Measurements from ENCODE around the gene SLC47A1.
"Not testable (repeated sequence)": the region's sequence is repeated elsewhere in the genome, so short reads cannot be mapped to it uniquely, and the experiment has no call there.

The SLC47A1 gene, protein sequence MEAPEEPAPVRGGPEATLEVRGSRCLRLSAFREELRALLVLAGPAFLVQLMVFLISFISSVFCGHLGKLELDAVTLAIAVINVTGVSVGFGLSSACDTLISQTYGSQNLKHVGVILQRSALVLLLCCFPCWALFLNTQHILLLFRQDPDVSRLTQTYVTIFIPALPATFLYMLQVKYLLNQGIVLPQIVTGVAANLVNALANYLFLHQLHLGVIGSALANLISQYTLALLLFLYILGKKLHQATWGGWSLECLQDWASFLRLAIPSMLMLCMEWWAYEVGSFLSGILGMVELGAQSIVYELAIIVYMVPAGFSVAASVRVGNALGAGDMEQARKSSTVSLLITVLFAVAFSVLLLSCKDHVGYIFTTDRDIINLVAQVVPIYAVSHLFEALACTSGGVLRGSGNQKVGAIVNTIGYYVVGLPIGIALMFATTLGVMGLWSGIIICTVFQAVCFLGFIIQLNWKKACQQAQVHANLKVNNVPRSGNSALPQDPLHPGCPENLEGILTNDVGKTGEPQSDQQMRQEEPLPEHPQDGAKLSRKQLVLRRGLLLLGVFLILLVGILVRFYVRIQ

DNA sequence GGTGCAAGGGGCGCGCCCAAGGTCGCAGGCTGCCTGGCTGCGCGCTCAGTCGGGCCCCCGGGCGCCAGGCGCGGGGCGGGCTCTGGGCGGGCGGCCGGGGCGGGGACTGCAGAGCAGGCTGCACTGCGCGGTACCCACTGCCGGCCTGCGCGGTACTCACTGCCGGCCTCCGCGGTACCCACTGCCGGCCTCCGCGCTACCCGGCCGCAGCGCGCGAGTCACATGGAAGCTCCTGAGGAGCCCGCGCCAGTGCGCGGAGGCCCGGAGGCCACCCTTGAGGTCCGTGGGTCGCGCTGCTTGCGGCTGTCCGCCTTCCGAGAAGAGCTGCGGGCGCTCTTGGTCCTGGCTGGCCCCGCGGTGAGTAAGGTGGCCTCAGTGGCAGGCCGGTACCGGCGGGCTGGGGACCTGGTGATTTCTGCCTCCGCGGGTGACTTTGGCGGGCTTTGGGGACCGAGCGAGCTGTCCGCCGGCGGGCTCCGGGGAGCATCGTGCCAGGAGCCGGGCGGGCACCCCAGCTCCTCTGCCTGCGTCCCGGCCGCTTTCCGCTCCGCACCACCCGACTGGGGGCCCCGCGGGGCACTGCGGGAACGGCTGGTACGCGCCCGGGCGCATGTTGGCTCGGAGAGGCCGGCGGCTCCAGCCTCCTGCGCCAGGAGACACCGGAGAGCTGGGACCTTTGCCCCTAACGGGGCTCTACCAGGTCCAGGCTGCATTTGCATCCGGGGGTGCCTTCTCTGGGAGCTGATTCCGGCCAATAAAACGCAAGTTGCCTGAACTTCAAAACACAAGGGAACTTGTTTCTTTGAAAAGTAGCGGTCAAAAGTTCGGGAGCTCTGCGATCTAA is at the start of gene SLC47A1:
SLC47A1 (plus strand) TSS at position 137 of the 844 bp plus-strand sequence; CDS start at position 223, 86 bp downstream.
- DNase-seq = peak; percentile 27

DNA sequence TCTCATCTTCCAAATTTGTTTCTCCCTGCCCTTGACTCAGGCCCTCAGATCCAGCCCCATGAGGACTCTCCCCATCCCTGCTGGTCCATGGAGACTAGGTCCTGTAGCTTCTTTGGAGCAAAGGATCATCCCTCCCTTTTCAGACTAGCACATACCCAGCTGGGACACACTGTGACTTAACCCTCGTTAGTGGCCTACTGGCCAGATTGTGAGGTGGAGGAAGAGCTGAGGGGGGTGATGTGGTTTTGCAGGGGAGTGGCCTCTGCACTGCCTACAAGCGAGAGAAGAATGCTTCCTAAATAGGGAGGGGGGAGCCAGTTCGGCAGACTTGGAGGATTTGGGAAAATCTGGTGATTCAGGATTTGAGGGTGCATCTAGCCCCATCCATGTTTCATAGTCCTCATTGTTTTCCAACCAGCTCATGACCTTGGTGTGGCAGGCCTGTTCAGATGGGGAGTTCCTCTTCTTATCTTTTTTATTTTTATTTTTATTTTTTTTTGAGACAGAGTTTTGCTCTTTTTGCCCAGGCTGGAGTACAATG is 47.8 kb upstream of the SLC47A1 start:
- DNase-seq = no peak

DNA sequence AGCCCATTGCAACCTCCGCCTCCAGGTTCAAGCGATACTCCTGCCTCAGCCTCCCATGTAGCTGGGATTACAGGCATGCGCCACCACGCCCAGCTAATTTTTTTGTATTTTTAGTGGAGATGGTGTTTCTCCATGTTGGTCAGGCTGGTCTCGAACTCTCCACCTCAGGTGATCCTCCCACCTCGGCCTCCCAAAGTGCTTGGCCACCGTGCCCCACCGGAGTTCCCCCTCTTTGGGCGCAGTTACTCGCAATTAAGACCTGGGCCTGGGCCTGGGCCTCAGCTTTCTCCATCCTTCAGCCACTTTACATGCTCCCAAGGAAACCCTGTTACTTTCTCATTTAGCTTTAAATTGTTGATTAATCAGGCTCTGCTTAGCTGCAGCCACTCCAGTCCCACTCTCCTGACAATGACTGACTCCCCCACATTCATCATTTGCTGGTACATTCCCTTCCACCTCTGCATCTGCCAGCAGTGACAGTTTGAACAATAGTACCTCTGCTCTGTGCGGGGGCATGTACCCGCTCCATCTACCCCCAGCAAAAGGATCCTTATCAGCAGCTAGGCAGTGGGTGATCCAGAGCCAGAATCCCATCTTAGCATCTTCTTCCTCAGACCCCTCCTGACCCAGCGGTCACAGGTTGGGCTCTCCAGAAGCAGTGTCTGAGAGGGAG is 47.2 kb upstream of the SLC47A1 start:
- DNase-seq = no peak

DNA sequence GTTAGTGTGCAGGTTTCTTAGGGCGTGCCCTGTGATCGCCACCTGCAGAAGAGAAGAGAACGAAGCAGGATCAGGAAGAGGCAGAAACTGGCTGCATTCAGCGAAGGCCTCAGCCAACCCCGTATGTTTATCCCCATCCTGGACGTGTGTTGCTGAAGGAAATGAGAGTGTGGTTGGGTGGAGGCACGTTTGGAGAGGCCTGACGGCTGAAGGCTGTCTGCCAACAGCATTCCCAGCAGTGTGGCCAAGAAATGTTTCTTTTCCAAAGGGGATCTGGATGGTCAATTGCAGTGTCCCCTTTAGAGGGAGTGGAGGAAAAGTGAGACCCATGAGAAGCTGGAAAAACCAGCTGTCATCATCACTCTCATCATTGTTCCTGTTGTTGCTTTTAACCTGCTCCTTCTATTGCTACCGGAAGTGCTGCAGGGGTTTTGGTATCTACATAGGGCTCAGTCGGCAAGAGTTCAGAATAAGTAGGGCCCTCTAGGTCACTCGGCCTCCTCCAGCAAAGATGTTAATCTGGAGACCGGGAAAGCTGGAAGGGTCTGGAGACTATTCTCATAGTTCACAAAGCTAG is 46.5 kb upstream of the SLC47A1 start:
- DNase-seq = no peak

DNA sequence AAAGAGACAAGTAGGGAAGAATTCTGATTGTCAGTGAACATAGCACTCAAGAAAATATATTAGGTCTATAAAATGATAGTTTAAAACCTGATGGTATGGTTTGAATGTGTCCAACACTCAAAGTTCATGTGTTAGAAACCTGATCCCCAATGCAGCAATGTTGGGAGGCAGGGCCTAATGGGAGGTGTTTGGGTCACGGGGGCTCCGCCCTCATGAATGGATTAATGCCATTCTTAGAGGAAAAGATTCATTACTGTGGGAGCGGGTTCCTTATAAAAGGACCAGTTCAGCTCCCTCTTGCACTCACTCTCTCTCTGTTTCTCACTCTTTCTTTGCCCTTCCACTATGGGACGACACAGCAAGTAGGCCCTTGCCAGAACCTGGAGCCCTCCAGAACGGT is 41.5 kb upstream of the SLC47A1 start:
- no peak for DNase-seq

DNA sequence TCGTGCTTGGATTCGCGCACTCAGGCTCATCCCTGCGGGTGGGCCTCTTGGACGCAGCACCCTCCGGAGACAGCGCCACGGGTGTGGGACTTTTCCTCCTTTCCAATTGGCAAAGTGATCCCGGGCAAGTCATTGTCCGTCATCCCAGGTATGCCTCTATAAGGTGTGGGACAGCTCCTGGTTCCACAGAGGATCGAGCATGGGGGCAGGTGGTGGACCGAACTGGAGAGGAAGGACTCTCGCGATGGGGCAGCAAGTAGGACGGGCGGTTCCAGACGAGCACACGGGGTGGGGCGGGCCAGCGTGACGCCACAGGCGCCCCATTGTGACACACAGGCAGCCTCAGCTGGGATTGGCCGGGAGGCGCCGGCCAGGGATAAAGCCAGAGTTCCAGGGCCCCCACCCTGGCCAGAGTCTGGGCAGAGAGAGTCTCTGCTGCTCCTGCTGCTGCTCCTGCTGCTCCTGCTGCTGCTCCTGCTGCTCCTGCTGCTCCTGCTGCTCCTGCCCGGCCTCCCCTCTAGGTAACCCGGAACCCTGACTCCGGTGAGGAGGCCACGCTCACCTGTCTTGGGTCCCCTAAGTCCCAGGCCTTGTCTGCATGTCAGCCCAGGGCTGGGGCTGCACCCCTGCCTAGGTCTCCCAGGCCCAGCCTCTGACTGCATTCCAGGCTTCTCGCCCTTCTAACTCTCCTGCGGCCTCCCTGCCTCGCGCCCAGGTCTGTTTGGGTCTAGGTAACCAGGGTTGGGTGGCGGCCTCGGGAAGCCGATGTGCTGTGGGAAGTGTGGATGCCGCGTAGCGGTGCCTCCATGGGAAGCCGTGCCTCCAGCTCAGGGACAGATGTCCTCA is 38.5 kb upstream of the SLC47A1 start:
- DNase-seq = no peak

DNA sequence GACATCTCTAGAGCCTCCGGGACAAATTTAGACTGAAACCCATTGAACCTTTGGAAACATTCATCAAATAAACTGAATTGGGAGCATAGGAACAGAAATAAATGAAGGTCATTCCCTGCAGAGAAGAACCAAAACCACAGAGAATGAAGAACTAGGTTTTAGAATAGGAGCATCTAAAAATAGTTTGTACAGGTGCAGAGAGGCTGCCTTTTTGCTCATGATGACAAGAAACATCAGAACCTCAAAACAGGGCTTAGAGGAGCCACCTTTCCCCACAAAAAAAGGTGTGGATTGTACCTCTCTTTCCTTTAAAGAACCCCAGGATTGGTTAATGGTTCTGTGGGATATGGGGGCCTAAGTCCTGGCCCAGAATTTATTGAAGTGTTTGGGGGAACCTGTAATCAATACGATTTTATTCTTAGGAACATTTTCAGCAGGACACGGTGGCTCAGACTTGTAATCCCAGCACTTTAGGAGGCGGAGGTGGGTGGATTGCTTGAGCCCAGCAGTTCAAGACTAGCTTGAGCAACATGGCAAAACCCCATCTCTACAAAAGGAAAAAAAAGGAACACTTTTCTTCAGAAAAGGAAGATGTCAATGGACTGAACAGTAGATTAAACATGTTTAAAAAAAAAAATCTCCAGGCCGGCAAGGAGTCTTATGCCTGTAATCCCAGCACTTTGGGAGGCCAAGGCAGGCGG is 37.7 kb upstream of the SLC47A1 start:
- no peak for DNase-seq

DNA sequence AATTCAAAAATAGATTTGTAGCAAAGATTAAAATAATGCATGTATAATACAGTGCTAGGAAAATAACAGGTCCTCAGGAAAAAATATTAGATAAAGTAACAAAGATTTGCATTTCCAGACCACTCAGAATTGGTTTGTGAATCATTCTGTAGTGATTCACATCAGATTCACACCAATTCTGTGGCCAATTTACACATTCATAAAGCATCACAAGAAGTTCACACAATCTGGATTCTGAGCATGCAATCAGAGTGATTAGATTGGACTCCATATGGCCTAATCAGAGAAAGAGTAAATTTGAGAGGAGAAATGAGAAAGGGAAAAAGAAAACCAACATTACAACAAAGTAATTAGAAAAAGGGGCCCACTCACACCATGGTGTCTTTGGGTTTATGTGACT is 36.0 kb upstream of the SLC47A1 start:
- DNase-seq = no peak

DNA sequence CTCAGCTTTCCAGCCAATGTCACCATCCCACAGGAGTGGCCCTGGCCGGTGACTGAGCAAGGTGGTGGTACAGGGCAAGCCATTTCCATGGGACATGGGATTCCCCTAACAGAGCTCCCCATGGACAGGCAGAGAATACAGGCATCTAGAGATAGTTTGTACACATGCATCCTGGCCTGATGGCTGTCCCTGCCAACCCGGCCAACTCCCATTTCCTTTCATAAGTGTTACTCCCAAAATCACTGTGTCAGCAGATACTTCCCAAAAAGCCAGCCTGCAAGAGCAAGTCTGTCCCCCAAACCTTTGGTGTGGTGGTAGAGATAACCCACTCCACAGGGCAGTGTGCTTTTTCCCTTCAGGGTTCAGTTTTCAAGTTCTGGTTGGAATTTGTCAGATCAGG is 32.4 kb upstream of the SLC47A1 start:
- no peak for DNase-seq

DNA sequence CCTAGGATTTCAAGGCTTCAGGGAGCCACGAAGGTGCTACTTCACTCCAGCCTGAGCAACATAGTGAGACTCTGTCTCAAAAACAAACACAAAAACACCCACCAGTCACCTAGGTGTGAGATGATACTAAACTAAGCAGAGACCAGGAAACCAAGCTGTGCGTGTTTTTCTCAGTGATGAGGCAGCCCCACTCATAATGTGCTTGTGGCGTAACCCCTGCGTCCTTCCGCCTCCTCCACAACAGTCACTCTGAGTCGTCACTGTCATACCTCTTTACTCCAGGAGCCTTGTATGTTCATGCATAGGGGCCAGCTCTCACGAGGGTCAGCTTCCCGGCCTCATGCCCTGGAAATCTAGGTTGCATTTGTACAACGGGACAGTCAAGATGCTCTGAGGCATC is 31.1 kb upstream of the SLC47A1 start:
- DNase-seq = no peak

DNA sequence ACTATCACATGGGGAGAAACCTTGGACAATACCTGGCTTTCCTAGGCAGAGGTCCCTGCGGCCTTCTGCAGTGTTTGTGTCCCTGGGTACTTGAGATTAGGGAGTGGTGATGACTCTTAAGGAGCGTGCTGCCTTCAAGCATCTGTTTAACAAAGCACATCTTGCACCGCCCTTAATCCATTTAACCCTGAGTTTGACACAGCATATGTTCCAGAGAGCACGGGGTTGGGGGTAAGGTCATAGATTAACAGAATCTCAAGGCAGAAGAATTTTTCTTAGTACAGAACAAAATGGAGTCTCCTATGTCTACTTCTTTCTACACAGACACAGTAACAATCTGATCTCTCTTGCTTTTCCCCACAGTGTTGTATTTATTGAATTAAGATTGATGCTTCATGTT is 28.1 kb upstream of the SLC47A1 start:
- not testable (repeated sequence) for DNase-seq

DNA sequence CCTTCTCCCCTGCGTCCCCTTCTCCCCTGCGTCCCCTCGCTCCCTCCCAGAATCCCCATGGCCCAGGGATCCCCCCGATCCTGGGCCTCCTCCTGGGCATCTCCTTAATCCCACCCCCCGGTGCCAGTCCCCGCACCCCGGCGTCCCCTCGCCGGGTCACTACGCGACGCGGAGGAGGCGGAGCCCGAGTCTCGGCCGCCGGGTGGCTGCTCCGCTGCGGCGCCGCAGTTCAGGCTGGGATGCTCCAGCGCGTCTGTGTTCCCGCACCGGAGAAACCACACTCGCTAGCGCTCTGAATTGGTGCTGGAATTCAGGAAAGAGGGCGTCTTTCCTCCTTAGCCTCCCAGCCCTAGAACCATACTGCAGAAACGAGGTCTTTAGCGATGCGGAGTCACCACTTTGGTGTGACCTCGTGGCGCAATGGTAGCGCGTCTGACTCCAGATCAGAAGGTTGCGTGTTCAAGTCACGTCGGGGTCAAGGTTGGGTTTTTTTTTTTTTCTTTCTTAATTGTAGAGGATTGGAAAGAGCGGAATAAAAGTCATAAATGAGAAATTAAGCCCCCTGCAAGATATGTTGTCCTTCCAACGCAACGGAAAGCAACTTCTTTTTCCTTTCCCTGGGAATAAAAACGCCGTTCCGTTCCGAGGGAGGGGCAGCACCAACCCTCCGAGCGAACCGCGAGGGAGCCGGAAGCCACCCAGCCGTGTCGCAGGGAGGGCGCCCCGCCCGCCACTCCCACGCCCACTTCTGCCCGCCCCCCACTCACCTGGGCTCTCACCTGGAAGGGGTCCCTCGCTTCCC is 25.7 kb upstream of the SLC47A1 start:
- DNase-seq = peak; percentile 75

DNA sequence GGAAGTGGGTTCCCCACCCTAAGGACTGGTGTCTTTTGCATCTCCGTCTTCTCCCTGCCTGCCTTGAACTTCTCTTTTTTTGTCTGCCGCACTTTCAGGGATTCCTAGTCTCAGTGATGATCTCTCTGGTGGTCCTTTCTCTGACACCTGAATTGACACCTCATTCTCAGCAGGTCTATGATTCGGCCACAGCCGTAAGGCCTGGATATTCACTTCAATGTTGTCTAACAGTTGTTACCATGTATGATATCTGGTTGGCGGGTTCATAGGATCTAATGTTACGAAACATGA is 25.1 kb upstream of the SLC47A1 start:
- DNase-seq = no peak

DNA sequence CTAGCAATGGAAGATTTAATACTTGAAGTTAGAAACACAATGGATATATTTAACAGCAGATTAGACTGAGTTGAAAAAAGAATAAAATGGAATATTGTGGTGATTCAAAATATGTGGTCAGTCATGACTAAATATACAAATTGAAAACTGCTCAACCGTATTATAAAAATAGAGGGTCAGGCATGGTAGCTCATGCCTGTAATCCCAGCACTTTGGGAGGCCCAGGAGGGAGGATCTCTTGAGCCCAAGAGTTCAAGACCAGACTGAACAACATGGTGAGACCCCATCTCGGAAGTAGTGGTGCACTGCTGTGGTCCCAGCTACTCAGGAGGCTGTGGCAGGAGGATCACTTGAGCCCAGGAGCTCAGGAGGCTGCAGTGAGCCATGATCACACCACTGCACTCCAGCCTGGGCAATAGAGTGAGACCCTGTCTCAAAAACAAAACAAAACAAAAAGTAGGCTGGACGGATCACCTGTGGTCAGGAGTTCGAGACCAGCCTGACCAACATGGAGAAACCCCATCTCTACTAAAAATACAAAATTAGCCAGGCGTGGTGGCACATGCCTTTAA is 24.3 kb upstream of the SLC47A1 start:
- not testable (repeated sequence) for DNase-seq

DNA sequence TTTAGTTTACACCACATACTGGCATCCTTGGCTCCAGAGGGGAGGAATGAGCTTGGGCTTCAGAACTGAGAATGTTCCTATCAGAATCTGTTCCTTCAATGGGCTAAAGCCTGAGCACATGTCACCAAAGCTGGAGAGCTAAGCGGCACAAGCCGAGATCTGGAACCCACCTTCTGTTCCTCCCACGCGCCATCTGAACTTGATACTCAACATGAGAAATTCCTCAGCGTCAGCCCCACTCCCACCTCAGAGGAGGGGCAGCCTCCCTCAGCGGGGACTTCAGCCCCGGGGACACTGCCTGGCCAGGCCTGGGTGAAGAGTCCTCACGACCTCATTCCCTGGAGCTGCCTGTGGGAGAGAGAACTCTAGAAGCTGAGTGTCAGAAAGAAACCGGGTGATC is 22.8 kb upstream of the SLC47A1 start:
- no peak for DNase-seq

DNA sequence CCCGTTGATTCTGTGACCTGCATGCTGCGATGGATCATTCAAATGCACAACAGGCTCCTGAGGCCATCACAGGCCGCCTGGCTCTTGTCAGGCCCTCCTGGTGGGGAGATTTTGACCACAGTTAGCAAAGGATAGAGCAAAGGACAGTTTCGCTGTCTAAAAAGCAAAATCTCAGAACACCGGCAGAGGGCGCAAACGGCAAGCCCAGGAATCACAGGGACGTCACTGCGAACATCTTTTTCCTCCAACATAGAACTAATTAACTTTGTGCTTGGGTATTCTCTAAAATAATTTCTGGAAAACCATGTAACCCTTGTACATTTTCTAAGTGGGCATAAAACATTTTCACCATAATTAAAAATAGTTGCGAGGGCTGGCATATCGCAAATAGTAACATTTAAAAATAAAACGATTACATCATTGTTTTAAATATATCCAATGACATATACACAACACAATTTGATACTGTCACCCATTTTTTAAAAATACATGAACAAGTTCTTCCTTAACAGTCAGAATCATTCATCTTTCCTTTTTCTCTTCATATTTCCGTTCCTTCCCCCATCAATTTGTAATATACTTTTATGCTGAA is 19.7 kb upstream of the SLC47A1 start:
- DNase-seq = peak; percentile 65

DNA sequence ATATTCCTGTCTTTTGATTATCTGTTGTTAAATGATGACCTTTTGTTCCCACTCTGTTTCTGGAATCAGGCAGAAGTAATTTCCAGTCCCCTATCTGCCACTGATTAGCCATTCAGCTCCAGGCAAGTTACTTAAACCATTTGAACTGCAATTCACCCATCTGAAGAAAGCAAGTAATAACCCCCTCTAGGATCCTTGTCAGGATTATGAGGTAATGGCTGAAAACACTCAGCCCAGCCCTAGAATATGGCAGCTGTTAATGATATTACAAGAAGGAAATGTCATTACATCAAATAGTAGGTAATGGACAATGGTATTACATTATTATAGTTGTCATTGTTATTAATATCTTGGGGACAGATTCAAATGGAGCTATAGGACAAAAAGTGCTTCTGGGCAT is 16.0 kb upstream of the SLC47A1 start:
- no peak for DNase-seq

DNA sequence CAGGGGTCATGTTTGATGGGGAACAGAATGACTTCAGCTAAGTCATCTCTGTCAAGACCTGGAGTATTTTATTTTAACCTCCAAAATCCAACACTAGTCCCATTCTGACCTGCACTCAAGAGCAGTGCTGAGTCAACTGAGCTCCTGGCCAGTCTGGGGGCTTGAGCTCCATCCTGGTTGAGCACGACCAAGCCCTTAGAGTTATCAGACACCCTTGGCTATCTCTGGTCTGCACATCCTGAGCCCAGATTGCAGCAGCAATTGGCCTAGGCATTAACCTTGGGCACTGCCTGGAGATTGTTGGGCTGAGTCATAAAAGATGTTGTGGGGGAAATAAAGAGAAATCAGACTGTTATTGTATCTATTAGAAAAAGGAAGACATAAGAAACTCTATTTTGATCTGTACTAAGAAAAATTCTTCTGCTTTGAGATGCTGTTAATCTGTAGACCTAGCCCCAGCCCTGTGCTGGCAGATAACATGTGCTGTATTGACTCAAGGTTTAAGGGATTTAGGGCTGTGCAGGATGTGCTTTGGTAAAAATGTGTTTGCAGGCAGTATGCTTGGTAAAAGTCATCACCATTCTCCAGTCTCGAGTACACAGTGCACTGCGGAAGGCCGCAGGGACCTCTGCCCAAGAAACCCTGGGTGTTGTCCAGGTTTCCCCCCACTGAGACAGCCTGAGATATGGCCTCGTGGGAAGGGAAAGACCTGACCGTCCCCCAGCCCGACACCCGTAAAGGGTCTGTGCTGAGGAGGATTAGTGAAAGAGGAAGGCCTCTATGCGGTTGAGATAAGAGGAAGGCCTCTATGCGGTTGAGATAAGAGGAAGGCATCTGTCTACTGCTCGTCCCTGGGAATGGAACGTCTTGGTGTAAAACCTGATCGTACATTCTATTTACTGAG is 14.0 kb upstream of the SLC47A1 start:
- not testable (repeated sequence) for DNase-seq
